Left kidney (tissue), 2 donors: ENCODE measurements around the gene R3HDM4. TPM values are rescaled to one million over a fixed set of nuclear protein-coding genes. Genes with fewer than 3 reads are reported as not detected.
"Not testable (repeated sequence)": the region's sequence is repeated elsewhere in the genome, so short reads cannot be mapped to it uniquely, and the experiment has no call there.

ENCODE experiments used
- DNase-seq: peaks from one replicate; pipeline ENCODE4 v3.0.0-alpha.2; 2013
- polyA plus RNA-seq: library from polyadenylated mRNA; unstranded; fragments of 120-200 nt; gene quantifications from one replicate; pipeline ENCODE4 v1.2.1, GENCODE V29; 2013; ENCODE audit not compliant: insufficient read length

R3HDM4 gene
- polyA plus RNA-seq, 1 donor = 34.8 TPM

DNA sequence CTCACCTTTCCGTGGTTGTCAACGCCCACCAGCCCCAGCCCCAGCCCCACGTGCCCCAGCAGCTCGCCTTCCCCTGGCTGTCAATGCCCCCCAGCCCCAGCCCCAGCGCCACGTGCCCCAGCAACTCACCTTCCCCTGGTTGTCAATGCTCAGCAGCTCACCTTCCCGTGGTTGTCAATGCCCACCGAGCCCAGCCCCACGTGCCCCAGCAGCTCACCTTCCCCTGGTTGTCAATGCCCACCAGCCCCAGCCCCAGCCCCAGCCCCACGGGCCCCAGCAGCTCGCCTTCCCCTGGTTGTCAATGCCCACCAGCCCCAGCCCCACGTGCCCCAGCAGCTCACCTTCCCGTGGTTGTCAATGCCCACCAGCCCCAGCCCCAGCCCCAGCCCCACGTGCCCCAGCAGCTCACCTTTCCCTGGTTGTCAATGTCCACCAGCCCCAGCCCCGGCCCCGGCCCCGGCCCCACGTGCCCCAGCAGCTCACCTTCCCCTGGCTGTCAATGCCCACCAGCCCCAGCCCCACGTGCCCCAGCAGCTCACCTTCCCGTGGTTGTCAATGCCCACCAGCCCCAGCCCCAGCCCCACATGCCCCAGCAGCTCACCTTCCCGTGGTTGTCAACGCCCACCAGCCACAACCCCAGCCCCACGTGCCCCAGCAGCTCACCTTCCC is 34.9 kb downstream of the R3HDM4 start:
- not testable (repeated sequence) for DNase-seq

DNA sequence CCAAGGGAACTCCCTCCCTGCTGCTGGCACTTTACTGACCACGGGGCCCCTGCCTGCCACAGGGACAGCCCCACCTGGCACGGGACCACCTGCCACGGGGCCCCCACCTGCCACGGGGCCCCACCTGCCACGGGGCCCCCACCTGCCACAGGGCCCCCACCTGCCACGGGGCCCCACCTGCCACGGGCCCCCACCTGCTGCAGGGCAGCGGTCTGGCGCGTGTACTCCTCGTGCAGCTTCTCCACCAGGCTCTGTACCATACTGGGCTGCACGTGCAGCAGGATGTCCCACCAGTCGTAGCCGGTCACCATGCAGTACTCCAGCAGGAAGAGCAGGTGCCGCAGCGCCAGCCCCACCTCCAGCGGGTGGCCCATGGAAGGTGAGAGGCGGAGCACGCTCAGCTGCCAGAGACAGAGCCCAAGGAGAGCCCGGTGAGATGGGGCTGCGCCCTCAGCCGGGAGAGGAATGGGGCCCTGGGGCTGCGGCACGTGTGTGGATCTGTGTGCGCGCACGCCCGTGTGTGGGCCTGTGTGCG is 36.2 kb downstream of the R3HDM4 start:
- no peak for DNase-seq

GRCh38 chr19:876089-876488 is 36.9 kb downstream of the R3HDM4 start:
- DNase-seq = no peak

DNA sequence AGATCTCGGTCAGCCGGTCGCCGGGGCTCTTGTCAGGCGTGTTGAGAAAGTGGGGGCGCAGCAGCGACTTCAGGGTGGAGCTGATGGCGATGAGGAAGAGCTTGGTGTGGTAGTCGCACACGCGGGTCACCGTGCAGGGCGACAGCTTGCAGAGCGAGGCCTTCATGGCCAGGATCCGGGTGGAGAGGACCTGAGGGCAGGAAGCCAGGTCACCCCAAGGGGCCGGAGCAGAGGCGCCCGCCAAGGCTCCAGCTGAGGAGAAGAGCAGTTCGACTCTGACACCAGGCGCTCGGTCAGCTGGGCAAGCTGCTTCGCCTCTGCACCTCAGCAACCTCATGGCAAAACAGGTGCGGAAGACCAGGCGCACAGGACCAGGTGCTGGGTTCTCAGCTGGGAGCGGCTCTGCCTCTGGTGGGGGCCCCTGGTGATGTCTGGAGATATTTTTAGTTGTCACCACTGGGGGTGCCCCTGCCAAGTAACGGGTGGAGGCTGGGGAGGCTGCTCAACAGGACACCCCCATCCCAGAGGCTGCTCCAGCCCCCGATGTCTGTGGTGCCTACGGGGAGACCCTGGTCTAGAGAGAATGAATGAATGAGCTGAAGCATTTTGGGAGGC is 37.6 kb downstream of the R3HDM4 start:
- DNase-seq = no peak

- no peak for DNase-seq
Measured at GRCh38 chr19:873561-874041, 39.4 kb downstream of the R3HDM4 start.

DNA sequence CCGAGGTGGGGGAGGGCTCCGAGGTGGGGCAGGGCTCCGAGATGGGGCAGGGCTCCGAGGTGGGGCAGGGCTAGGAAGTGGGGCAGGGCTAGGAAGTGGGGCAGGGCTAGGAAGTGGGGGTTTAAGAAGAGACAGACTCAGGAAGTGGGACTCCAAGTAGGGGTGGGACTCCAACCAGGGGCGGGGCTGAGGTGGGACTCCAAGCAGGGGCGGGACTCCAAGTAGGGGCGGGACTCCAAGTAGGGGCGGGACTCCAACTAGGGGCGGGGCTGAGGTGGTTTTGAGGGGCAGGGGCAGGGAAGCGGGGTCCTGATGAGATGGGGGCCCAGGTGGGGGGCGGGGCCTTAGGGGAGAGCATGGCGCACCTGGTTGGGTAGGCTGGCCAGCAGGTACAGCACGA is 39.9 kb downstream of the R3HDM4 start:
- DNase-seq = no peak

- DNase-seq = no peak
Measured at GRCh38 chr19:872266-872951, 40.6 kb downstream of the R3HDM4 start.

- no peak for DNase-seq
Measured at GRCh38 chr19:871446-872265, 41.4 kb downstream of the R3HDM4 start.

DNA sequence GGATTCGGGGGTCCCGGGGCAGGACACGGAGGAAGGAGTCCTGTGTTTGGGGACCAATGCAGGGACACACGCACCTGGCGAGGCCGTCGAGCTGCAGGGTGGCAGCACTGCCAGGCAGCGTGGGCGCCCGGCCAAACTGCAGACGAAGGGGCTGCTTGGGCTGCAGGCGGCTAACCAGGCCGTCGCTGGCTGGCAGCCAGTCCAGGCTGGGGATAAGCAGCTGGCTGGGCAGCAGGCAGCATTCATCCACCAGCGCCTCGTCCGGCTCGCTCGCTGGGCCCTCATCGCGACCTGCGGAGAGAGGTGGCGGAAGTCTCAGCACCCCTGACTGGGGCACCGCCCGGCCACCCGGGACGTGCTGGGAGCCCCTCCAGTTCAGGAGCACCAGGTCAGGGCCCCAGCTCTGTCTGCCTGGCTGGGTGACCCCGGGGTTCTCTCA is 42.0 kb downstream of the R3HDM4 start:
- DNase-seq = no peak

DNA sequence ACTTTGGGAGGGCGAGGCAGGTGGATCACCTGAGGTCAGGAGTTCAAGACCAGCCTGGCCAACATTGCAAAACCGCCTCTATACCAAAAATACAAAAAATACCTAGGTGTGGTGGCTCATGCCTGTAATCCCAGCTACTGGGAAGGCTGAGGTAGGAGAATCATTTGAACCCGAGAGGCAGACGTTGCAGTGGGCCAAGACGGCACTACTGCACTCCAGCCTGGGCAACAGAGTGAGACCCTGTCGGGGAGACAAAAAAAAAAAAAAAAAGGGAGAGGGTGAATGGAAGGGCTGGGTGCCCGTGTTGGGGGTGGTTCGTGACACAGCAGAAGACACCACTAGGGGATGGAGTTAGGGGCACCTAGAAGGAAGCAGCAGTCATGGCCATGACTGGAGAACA is 42.7 kb downstream of the R3HDM4 start:
- no peak for DNase-seq

DNA sequence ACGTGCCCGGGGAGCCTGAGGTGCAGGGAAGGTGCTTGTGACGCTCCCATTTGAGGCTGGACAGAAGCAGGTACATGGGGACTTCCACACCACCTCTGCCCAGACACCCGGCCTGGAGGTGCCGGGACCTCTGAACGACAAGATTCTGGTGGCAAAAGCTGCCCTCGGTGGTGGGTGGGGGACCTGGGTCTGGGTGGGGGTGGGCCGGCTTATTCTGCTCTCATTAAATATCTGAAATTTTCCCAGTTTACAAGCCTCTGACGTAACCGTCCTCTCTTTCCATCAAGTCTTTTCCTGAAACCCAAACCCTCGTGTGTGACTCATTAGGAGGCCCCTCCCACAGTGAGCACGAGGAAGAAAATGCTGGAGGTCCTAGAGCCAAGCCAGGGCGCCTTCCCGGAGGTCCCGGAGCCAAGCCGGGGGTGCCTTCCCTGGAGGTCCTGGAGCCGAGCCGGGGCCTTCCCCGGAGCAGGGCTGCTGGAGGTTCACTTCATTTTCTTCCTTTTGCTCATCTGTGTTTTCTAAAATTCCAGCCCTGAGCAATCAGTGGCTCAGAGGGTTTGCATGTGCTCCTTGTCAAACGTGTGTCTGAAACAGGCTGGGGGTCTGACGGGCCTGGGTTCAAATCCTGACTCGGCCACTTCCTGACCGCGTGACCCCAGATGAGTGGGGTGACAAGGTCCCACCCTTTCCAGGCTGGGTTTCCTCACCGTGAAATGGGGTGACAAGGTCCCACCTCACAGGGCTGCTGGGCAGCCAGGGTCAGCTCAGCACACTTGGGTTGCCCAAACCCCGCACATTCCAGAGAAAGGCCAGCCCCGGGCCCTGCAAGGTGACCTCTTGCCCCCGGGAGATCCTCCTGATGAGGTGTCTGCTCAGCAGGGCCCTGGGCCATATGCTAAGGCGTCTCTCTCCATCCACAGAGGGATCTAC is 43.5 kb downstream of the R3HDM4 start:
- DNase-seq = no peak

DNA sequence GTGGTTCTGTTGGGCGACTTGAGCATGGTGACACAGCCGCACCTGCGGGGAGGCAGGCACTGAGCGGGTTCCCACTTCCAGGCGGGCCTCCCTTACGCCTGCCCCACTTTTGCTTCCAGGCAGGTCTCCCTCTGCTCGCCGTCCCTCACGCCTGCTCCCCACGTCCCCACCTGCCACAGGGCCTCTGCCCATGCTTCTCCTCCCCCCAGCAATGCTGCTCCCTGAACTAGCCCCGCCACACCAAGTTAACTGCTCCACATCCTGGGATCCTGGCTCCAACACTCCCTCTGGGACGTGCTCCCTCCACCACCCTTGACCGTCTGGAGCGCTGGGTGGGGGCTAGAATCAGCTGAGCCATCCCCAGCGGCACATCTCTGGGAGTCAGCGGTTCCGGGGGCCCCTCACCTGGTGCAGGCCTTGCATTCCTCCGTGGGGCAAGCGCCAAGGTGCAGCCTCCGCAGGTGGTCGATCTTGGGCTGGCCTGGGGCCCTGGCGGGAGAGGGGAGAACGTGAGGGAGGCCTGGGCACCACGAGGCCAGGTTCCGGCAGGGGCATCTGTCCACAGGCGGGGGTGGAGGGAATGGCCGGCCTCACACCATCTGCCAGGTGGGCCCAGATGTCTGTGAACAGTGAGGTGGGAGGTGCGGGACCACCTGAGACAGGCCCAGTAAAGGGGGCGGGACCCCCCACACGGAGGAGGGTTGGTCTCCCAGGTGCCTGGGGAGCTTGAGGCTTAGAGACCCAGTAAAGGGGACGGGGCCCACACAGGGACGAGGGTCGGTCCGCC is 44.4 kb downstream of the R3HDM4 start:
- no peak for DNase-seq

DNA sequence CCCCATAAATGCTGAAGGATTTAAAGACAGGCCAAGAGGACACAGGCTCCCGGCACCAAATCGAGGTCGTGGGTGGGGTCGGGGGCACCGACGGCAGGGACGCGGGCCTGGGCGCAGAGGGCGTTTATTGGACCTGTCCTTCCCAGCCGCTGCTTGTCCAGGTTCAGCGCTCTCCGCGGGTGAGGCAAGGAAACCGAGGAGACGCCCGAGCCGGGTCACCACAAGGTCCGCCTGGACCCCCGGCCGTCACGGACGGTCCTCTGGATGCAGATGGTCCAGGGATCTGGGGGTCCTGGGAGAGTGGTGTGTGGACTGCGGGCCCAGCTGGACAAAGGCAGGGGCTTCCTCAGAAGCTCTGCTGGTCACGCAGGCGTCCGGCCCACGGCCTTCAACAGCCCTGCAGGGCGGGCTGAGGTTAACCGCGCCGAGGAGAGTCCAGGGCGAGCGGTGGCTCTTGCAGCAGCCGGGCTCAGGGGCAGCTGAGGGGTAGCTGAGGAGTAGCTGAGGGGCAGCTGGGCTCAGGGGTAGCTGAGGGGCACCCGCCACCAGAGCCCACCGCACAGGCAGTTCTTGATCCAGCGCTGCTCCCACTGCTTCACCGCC is 45.1 kb downstream of the R3HDM4 start:
- DNase-seq = no peak

- DNase-seq = no peak
Measured at GRCh38 chr19:867301-867793, 45.7 kb downstream of the R3HDM4 start.

DNA sequence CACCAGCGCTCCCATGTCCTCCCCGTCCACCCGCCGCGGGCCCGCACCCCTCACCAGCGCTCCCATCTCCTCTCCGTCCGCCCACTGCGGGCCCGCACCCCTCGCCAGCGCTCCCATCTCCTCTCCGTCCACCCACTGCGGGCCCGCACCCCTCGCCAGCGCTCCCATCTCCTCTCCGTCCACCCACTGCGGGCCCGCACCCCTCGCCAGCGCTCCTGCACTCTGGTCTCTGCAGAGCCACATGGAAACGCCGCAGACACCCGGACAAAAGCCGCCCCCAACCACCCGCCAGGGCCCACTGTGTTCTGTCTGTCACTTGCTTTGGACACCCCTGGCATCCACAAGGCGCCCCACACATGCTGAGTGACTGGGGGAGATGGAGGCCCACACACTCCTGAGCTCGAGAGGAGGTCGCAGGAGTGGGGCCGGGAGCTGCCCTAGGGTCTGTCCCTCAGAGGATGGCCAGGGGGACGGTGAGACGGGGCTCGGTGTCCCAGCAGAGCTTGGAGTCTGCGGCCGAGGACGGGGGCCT is 46.2 kb downstream of the R3HDM4 start:
- DNase-seq = no peak

DNA sequence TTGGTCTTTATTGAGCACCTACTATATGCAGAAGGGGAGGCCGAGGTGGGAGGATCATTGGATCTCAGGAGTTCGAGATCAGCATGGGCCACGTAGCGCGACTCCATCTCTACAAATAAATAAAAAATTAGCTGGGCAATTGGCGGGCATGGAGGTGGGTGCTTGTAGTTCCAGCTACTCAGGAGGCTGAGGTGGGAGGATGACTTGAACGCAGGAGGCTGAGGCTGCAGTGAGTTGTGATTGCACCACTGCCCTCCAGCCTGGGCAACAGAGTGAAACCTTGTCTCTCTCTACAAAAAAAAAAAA is 49.8 kb downstream of the R3HDM4 start:
- DNase-seq = no peak

GRCh38 chr19:862581-863314 is 50.3 kb downstream of the R3HDM4 start:
- DNase-seq = no peak

DNA sequence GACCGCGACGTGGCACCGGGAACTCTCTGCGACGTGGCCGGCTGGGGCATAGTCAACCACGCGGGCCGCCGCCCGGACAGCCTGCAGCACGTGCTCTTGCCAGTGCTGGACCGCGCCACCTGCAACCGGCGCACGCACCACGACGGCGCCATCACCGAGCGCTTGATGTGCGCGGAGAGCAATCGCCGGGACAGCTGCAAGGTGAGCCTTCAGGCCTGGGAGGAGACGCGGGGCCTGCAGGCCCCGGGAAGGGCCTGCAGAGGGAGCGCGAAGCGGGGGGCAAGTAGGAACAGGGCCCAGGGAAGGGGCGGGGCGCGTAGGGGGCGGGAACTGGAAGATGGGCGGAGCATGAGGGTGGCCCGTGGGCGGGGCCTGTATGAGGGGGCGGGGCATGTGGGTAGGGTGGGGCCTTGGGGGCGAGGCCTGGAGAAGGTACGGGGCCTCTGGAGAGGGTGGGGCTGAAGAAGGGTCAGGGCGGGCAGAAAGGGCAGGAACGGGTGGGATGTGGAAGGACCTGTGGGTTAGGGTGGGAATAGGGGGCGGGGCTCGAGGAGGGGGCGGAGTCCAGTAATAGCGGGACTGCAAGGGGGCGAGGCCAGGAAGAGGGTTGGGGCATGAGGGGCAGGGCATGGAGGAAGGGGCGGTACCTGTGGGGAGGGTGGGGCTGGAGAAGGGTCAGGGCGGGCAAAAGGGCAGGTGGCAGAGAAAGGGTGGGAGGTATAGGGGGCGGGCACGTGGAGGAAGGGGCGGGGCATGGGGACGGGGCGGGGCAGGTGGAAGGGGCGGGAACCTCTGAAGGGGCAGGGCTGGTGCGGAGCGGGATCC is 51.1 kb downstream of the R3HDM4 start:
- DNase-seq = no peak
